ENCODE data around the gene TBX15.

Gene TBX15

GRCh38 chr1:118877668-118878396 lies 110.3 kb downstream of the TBX15 start:
- no peak for DNase-seq

- DNase-seq = no peak
These were observed 116.5 kb downstream of the TBX15 start for GRCh38 chr1:118871582-118872171.

- no peak for DNase-seq
These were observed 119.8 kb downstream of the TBX15 start for GRCh38 chr1:118868387-118868786.

GRCh38 chr1:118866330-118866729 lies 121.8 kb downstream of the TBX15 start:
- no peak for DNase-seq

GRCh38 chr1:118863688-118864087 lies 124.5 kb downstream of the TBX15 start:
- DNase-seq = no peak

- DNase-seq = no peak
These were observed 125.4 kb downstream of the TBX15 start for GRCh38 chr1:118862755-118863154.

GRCh38 chr1:118861216-118861615 lies 126.9 kb downstream of the TBX15 start:
- DNase-seq = no peak

GRCh38 chr1:118859999-118860398 lies 128.1 kb downstream of the TBX15 start:
- no peak for DNase-seq

GRCh38 chr1:118846443-118846842 lies 141.7 kb downstream of the TBX15 start:
- DNase-seq = no peak

- DNase-seq = no peak
These were observed 145.5 kb downstream of the TBX15 start for GRCh38 chr1:118842452-118843201.

- DNase-seq = no peak
These were observed 146.6 kb downstream of the TBX15 start for GRCh38 chr1:118841521-118841920.

Measured in stimulated activated CD4-positive, alpha-beta T cell treated with anti-CD3 and anti-CD28 coated beads, Interleukin-15, amount 100 ng/mL, for 24 hours (primary cell).